SW 1271 (cell line): Measurements from ENCODE around the gene CEP85L.

Source experiments
- DNase-seq, 2 experiments: peaks; one replicate each; lab custom pipeline; 2025; lab: John Stamatoyannopoulos, UW

Gene CEP85L

DNA sequence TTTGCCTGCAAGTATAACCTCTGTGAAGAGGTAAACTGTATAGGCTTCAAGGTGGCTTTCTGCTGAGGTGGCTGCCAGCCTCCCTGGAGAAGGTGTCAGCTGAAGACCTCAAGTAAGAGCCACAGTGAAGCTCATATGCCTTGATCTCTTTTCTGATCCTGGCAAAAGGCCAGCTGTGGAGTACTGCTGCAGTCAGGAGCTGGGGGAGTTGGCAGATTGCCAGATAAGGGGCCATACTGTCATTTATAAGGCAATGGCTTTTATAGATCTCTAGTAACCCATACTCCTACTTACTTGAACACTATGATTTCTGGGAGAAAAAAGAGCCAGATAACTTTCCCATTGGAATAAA lies 8.8 kb upstream of the CEP85L start:
- DNase-seq = no peak

DNA sequence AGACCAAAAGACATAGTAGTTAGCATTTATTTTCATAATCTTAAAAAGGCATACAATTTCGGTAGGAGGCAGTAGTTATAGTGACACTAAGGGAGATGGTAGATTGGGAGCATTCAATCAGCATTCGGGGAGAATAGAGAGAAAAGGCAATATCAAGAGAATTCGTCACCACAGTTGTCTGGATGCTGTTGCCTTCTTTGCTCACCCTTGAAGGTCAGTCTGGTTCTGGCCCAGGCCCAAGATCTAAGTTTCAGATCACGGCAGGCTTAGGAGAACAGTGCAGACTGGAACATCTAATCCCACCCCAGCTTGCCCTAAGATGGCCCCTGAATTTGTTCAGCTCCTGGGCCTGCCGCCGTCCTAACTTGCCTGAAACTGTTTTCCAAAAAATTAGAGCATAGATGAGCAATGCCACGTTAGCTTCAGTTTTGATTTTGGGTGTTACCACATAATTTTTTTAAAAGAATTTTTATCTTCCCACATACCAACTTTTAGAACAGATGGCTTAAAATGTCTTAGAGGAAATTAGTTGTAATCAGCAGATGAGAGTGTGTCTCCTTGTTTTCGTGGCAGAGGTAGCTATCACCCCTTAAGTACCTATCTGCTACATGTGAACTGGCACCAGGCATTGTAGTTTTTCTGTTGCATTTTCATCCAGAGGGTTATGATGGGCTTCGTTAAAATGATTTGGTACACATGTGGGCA lies 8.3 kb upstream of the CEP85L start:
- DNase-seq = no peak

DNA sequence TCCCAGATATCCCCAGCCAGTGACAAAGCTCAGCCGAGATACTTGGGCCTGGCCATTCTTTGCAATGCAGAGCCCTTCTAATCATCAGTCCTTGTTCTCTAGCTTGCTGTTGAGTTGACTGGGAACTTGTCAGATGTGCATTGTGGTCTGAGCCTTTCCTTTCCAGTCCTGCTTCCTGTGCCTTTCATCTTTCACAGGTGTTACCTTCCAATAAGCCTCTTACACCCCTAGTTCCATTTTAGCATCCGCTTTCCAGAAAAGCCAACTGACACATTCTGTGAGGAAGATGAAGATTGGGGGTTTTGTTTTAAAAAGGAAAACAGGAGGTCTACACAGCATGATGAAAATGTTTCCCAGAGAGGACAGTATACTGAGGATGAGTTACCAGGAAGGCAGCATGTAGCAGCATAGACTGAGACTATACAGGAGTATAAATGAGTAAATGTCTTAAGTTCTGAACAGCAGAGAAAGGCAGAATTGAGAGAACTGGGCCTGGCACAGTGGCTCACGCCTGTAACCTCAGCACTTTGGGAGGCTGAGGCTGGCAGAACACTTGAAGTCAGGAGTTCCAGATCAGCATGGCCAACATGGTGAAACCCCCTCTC lies 5.6 kb upstream of the CEP85L start:
- no peak for DNase-seq

DNA sequence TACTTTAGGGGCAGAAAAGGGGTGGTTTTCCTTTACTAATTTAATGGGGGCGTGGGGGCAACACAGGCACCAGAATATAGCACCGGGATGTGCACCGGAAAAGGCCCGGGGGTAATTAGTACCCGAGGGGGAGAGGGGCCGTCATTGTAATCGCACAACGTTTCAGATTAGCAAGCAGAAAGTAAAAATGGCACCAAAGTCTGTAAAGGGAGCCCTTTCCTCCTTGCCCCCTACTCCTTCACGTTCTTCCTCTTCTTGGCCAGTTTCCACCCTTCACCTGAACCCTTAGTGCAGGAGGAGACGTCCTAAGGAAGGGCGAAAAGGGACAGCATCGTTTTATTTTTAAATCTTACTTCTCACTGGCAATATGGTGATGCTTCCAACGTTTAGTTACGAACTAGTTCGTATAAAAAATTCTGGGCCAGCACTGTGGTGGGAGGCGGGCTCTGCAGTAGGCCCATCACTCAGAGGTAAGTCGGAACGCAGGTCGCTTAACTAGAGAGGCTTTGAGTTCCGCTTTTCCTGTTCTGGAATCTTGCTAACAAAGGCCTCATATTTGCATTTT lies 742 bp upstream of the CEP85L start:
- no peak for DNase-seq

DNA sequence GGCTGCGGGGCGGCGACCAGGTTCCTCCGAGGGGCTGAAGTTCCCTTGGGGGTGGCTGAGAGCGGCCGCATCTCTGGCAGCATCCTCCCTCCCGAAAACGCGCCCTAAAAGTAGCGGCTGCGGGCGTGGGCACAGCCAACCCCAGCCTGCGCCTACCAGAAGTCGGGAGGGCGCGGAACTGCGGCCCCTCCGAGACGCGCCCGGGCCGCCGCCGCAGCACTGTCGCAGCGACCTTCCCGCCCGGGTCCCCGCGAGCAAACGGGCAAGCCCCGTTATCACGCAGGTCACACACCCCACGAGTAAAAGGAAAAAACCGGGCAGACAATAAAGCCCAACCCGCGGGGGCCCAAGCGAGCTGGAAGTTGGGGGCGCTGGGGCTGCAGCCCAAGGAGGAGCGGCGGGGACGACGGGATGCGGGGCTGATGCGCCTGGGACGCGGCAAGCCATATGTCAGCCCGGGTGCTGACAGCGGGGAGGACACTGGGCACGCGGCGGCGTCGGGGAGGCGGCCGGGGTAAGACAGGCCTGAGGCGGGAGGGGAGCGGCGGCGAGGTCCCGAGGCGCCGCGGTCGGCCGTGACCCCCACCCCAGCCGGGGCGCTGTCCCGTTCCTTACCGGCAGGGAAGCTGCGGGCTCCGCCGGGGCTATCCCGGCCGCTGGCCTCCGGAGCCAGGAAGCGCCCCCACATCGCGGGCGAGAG lies 659 bp downstream of the CEP85L start:
- peak in 1 of 2 experiments; percentile 10 for DNase-seq

DNA sequence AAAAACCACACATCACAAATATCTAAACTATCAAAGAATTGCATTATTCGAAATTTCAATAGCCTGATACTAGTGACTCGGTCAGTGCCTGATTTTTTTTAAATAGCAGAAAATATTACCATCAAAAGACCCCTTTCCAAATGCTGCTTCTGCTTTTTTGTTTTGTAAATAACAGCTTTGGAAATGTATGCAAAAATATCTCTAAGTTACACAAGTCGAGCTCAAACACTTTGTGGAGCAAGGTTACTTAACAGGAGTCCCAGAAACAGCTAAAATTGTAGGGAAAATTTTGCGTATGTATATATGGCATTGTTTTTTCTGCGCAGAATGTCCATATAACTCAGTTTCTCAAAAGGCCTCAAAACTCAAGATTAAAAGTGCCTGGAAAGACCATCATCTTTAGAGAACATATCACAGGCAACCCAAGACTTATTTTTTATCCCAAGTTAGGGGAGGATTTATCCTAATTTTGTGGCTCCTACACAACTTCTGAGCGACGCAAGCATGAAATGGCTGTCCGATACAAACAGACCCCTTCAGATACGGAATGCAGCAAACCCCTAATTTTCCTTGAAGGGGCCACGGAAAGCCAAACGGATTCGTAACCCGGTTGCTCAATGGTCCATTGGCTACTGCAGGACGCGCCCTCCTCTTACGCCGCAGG lies 1.3 kb downstream of the CEP85L start:
- DNase-seq = peak in 1 of 2 experiments; percentile 17

DNA sequence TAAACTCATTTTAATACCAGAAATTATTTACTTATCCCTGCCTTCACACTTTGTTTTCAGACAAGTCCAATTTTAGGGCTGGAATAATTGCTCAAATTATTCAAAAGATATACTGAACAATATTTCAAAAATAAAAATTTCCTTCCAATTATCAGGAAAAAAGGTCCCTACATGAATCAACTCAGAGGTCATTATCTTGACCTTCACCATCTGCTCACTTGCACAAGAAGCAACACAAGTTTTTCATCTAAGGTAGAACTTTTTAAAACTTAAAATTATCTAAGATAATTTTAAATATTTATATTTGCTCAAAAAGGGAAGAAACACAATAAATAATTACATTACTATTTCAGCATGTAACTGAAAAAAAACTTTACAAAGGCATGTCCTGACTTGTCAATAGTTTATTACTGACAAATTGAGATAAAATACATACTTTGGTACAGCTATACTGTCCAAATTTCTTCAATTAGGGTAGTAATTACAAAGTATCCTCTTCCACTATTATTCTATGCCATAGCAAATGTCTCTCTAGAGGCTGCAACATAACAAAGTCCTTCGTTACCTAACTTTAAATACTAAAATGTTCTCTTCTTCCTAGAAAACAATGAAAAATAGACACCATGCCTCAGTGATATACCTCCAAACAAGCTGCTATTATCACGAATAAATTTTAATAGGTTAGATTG lies 2.4 kb downstream of the CEP85L start:
- no peak for DNase-seq

DNA sequence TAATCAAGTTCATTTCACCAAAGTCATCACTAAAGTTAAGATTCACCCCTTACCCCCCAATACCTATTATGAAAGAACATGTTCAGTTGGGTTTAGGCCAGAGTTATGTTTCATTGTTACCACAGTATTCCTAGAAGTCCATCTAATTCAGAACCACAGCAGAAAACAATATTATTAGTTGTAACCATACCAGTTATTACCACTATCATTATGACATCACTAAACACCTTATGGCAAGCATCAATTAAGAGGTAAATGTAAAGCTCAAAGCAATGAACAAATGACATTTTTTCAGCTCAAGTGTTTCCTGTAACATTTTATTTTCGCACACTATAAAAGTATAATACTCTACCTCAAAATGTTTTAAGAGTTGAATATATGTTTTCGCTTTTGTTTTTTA lies 4.4 kb downstream of the CEP85L start:
- no peak for DNase-seq

DNA sequence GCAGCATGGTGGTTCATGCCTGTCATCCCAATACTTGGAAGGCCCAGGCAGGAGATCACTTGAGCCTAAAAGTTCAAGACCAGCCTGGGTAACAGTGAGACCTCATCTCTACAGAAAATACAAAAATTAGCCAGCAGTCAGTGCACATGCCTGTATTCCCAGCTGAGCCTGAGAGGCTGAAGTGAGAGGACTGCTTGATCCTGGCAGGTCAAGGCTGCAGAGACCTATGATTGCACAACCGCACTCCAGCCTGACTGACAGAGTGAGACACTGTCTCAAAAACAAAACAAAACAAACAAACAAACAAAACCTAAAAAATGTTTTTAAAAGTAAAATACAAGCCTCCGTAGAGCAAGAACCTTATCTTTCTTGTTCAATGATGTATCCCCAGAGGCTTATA lies 6.0 kb downstream of the CEP85L start:
- no peak for DNase-seq

DNA sequence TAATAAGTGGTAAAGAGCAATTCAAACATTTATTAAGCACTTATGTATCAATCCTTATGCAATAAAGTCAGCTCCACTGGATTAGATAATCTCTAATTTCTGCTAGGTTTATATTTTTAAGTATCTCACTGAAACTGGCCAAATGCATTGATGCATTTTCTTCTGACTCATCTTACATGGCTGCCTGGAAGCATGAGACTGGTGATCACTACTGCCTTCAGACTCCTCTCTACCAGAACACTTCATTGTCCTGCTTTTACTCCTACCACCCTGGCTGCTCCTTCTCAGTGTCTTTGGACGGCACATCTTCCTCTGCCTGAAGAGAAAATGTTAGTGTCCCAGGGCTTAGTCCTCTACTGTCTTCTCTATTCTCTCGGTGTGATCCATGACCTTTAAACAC lies 7.4 kb downstream of the CEP85L start:
- no peak for DNase-seq

DNA sequence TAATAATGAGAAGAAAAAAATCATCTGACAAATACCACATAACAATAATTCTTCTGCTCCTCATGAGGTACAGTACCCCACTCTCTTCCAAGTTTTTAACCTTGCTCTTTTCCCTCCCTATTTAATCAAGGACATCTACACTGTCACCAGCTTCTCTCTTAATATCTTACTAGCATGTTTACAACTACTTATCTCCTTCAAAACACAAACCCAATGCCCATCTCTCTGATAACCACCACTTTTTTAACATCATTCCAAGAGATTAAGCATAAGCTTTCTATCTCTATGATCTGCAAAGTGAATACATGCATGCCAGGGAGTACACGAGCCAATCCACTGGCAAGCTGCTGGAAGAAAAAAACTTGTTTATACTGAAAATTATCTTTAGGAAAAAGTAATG lies 10.3 kb downstream of the CEP85L start:
- no peak for DNase-seq

DNA sequence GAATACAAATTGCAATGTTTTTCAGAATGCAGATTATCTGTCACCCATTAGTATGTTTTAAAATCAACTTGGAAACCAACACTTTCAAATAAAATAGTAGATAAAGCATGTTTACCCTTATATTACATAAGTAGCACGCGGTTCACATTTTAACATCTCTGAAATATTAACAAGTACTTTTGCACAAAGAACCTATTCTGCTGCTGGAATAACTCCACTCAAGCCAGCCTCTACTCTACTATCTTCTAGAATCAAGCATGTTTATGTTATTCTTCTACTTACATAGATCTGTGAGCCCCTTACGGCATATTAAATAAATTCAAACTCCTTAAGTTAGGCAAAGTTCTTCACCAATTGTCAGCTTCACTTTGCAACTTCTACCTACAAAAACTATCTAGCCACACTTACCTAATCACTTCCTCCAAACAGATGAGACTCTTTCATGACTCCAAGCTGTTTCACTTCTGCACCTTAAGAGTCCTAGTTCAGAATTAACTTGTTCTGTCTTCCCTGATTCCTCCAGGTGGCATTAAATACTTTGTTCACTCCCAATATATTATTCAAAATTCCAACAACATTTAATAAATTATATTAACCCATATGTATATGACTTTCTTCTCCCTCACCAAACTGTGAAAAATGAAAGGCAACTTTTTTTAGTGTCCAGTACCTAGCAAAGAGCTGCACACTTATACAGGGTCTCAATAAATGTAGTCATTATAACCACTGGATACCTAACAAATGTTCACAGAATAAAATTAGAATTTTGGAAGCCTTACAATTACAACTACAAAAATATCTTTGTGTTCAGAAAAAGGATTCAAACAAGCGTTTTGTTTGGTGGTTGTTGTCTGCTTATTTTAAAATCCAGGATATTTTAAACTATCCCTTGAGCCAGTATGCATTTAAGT lies 12.1 kb downstream of the CEP85L start:
- no peak for DNase-seq

DNA sequence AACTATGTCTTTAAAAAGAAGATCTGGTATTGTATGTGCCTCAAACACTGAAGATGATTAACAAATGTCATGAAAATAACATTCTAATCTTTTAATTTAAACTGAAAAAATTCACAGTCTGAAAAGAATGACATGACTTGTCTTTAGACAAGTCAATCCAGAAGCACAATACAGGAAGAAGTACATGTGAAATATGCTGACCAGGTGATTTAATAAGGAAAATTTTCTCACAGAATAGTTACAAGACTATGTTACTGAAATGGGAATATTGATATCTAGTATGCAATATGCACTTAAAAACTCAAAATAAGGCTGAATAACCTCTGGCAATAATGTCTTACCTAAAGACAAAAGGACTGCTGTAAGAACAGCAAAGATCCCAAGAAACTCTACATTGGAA lies 13.1 kb downstream of the CEP85L start:
- DNase-seq = no peak

DNA sequence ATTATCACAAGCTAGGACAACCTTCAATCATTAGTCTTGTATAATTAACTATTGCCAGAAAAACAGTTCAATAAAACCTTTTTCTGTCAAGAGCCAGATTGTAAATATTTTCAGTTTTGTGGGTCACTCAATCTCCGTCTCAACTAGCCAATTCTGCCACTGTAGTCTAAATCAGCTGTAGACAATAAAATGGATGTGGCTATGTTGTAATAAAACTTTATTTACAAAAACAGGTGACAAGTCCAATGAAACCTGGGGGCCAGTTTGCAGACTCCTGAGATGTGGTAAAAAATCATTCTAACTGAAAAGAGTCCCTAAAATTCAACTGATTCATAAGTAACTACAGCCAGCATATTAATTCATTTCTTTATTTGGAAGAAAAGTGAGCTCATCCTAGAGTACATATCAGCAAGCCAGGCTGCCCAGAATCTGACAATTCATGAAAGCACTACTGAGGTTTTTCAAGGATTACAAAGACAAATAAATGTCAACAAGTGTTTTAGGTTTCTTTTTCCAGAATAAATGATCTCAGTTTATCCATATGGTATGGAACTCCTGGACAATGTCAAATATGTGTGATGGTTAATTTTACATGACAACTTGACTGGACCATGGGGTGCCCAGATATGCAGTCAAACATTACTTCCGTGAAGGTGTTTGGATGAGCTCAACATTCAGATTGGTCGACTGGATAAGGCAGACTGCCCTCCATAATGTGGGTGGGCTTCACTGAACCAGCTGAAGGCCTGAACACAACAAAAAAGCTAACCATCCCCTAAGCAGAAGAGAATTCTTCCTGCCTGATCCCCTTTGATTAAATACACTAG lies 15.3 kb downstream of the CEP85L start:
- DNase-seq = no peak

DNA sequence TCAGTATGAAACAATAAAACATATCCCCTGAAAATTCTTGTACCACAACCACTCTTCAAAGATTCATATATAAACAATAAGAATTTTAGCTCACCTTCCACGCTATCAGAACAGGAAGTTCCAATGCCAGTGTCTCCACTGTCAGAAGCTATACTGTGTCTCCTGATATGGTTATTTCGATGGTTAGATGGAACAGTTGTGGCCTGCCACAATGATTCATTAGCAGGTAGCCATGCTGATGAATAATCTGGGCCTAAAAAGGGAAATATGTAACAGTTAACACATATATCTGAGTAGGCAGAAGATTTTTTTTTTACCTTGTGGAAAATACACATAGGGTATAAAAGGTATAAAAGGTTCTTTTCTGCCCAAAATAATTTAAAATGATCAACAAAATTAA lies 19.0 kb downstream of the CEP85L start:
- DNase-seq = no peak

DNA sequence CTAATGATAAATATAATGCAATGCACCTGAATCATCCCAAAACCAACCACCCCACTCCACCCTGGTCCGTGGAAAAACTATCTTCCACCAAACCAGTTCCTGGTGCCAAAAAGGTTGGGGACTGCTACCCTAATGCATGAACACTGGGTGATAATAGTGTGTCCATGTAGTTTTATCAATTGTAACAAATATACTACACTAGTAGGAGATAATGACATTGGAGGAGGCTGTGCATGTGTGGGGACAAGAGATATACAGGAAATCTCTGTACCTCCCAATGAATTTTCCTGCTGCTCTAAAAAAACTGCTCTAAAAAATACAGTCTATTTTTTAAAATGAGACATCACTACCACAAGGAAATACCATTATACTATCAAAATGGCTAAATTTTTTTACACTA lies 20.5 kb downstream of the CEP85L start:
- DNase-seq = no peak

DNA sequence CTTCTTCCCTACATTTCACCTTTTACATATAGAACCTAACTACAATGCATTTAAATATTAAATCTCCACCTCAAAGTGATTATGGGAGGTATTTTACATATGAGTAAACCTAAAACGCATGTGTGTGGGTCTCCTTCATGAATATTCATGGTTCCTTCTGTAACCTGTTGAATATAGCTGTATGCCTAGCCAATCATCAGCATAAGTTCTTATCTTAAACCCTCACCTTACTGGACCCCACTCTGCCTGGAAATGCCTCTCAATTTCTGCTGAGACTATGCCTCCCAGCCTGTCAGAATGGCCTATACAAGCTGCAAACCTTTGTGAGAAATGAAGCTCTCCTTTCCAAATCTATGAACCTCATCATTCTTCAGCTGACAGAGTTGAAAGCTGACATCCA lies 21.3 kb downstream of the CEP85L start:
- no peak for DNase-seq

DNA sequence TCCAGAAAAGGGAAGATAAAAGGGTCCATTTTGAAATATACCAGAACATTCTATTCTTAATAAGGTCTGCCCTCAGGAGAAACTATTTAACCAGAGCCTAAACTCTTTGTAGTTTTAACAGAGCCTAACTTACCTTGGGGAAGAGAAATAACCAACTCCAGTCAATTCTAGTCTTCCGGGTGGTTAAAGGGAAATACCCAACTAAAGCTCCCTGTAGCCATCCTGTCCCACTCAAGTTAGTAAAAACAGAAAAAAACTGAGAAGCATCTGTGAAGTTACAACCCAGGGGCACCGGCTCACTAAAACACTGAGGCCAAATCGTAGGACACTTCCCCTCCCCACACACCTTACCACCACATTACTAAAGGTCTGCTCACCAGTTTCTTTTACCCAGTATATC lies 23.7 kb downstream of the CEP85L start:
- DNase-seq = no peak

DNA sequence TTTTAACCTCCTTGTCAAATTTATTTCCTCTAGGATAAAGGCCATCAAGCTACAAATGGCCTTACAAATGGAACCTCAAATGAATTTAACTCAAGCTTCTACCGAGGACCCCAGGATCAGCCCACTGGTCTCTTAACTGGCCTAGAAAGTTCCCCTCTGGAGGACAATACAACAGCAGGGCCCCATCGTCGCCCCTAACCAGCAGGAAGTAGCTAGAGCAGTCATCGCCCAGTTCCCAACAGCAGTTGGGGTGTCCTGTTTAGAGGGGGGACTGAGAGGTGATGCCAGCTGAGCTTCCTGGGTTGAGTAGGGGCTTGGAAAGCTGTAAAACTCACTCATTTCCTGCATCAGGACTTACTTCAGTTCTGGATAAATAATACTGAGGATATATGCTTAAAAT lies 25.6 kb downstream of the CEP85L start:
- DNase-seq = no peak

DNA sequence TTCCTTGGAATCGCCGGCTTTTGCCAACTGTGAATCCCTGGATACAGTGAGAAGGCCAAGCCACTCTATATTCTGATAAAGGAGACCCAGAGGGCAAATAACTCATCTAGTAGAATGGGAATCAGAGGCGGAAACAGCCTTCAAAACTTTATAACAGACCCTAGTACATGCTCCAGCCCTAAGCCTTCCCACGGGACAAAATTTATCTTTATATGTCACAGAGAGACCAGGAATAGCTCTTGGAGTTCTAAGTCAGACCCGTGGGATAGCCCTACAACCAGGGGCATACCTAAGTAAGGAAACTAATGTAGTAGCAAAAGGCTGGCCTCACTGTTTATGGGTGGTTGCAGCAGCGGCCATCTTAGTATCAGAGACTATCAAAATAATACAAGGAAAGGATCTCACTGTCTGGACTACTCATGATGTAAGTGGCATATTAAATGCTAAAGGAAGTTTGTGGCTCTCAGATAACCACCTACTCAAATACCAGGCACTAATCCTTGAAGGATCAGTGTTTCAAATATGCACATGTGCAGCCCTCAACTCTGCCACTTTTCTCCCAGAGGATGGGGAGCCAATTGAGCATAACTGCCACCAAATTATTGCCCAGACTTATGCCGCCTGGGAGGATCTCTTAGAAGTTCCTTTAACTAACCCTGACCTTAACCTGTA lies 29.5 kb downstream of the CEP85L start:
- no peak for DNase-seq
